Measurements from ENCODE around the gene ICAM1. TPM values are rescaled to one million over a fixed set of nuclear protein-coding genes. Genes with fewer than 3 reads are reported as not detected.

ICAM1 gene
- total RNA-seq, 4 donors from 2014 or later: 8.8 to 33.0 (median 19.6) TPM

- 85 to 100% methylated on average over 2 to 6 of the region's 13 CpGs for WGBS, 2 donors (ENCODE audit: low coverage in 1 of 2)
- no peak for TF ChIP-seq POLR2A (IDR thresholded peaks at IDR 0.05)
- TF ChIP-seq POLR2AphosphoS5 (IDR thresholded peaks at IDR 0.05): no peak
- TF ChIP-seq CTCF (IDR thresholded peaks at IDR 0.05): no peak
- TF ChIP-seq EP300 (IDR thresholded peaks at IDR 0.05): no peak
- Histone ChIP-seq H3K27me3 (no peaks in the 10 kb centered on the region), H3K36me3 (peaks cover 0 to 77% of the 10 kb centered on the region in 2 donors), H3K27ac (no peak overlapping the region), H3K9me3 (no peaks in the 10 kb centered on the region), H3K4me3 (no peak overlapping the region), H3K4me1 (peaks cover 0 to 20% (median 8%) of the 10 kb centered on the region in 3 donors)
- no peak for ATAC-seq
Observed at GRCh38 chr19:10318807-10319682, 48.1 kb downstream of the ICAM1 start.

- TF ChIP-seq EP300 (IDR thresholded peaks at IDR 0.05): no peak
- no peak for TF ChIP-seq CTCF (IDR thresholded peaks at IDR 0.05)
- no peak for TF ChIP-seq POLR2A (IDR thresholded peaks at IDR 0.05)
- TF ChIP-seq POLR2AphosphoS5 (IDR thresholded peaks at IDR 0.05): no peak
- 90% methylated on average over 2 of the region's 32 CpGs; no CpG with 5 or more reads in 1 of the 2 donors for WGBS, 2 donors (ENCODE audit: low coverage in 1 of 2)
- H3K27me3 ChIP-seq: no peaks in the 10 kb centered on the region
Observed at GRCh38 chr19:10320602-10321416, 49.9 kb downstream of the ICAM1 start.

DNA sequence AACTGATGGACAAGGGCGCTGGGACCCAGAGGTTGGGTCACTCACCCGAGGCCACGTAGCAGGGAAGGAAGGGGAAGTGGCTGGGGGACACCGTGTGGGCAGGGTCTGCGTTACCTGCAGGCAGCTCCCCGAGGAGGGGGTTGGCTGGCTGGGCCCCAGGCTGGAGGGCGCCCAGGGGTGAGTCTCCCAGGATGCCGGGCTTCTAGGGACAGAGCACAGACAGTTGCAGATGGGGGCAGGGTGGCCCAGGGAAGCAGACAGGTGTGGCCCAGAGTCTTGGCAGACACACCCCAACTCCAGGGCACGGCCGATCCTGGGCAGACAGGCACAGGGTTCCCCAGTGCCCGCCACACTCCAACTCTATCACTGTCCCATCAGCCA is 50.5 kb downstream of the ICAM1 start:
- Histone ChIP-seq H3K9me3 (no peaks in the 10 kb centered on the region), H3K36me3 (peaks cover 0 to 100% of the 10 kb centered on the region in 2 donors), H3K4me3 (no peak overlapping the region), H3K27me3 (no peaks in the 10 kb centered on the region), H3K4me1 (no peaks in the 10 kb centered on the region), H3K27ac (no peak overlapping the region)
- 93% methylated on average over 3 of the region's 11 CpGs; no CpG with 5 or more reads in 1 of the 2 donors for WGBS, 2 donors (ENCODE audit: low coverage in 1 of 2)
- no peak for TF ChIP-seq POLR2AphosphoS5 (IDR thresholded peaks at IDR 0.05)
- no peak for TF ChIP-seq CTCF (IDR thresholded peaks at IDR 0.05)
- TF ChIP-seq POLR2A (IDR thresholded peaks at IDR 0.05): no peak
- TF ChIP-seq EP300 (IDR thresholded peaks at IDR 0.05): no peak
- ATAC-seq: no peak

More at GRCh38 chr19:10320602-10321416, 49.9 kb downstream of the ICAM1 start:
- Histone ChIP-seq H3K27ac (no peak overlapping the region), H3K9me3 (no peaks in the 10 kb centered on the region), H3K4me1 (peaks cover 0 to 5% (median 3%) of the 10 kb centered on the region in 3 donors), H3K4me3 (no peak overlapping the region), H3K36me3 (peaks cover 0 to 95% of the 10 kb centered on the region in 2 donors)
- no peak for ATAC-seq

DNA sequence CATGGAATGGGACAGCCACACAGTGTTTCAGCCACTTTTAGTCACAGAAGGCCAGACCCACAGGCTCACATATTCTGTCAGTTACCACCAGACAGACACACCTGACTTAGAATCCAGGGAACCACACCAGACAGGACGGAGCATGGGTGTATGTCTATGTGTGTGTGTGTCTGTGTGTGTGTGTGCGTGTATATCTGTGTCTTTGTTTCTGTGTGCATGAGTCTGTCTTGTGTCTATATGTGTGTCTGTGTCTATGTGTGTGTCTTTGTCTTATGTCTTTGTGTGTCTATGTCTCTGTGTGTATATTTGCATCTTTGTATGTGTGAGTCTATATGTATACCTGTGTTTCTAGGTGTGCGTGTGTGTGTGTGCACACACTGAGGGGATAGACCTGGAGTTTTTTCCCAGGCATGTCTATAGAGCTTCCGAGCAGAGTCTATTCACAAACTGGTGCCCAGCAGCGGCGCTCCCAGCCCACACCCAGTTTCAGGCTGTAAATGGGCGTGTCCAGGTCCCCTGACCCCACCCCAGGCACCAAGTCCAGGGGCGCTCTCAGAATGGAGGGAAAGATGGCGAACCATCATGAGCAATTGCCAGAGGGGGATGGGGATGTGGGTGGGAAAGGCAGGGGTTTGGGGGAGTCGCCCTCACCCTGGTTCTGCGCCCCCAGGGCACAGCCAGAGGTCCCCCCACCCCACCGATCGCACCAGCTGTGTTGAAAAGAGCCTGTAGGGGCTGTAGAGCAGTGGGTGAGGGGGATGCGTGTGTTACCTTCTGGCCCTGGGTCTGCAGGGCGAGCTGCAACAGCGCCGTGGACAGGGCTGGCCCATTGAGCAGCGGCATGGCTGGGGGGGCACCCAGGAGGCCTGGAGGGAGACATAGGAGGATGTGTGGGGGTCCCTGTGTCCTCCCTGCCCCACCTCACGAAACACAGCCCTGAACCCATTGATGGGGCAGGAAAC is 51.2 kb downstream of the ICAM1 start:
- no peak for ATAC-seq
- H3K4me3 ChIP-seq: no peak overlapping the region
- no peaks in the 10 kb centered on the region for H3K4me1 ChIP-seq
- 60 to 100% methylated on average over 2 of the region's 19 CpGs for WGBS, 2 donors (ENCODE audit: low coverage in 1 of 2)
- no peaks in the 10 kb centered on the region for H3K27me3 ChIP-seq
- no peak overlapping the region for H3K27ac ChIP-seq
- H3K36me3 ChIP-seq: peaks cover 0 to 100% of the 10 kb centered on the region in 2 donors
- no peak for TF ChIP-seq POLR2A (IDR thresholded peaks at IDR 0.05)
- no peak for TF ChIP-seq POLR2AphosphoS5 (IDR thresholded peaks at IDR 0.05)
- TF ChIP-seq CTCF (IDR thresholded peaks at IDR 0.05): no peak
- no peak for TF ChIP-seq EP300 (IDR thresholded peaks at IDR 0.05)
- H3K9me3 ChIP-seq: no peaks in the 10 kb centered on the region
